Neural cell (in vitro differentiated cells): Measurements from ENCODE around the gene TRIM2.

ENCODE experiments used
- CTCF ChIP-seq: fragments of 450-650 bp; IDR thresholded peaks from 2 replicates; pipeline ENCODE4 v1.5.1; 2014; ENCODE audit warnings: antibody characterized with exemption, mild to moderate bottlenecking, moderate library complexity; ENCODE audit not compliant: poor library complexity, severe bottlenecking
- EZH2 ChIP-seq: fragments of 200-600, 300-800 bp; shearing (Covaris generic), sonication (generic); IDR thresholded peaks from 2 replicates; pipeline ENCODE4 v1.6.1; 2014; ENCODE audit warnings: antibody characterized with exemption, low read length, borderline replicate concordance, mild to moderate bottlenecking; ENCODE audit not compliant: insufficient read depth, poor library complexity, severe bottlenecking
- RAD21 ChIP-seq: fragments of 450-650 bp; conservative IDR thresholded peaks from 2 replicates; pipeline ENCODE4 v1.6.1; 2014; ENCODE audit warnings: antibody characterized with exemption, mild to moderate bottlenecking, moderate library complexity
- REST ChIP-seq: IDR thresholded peaks from 2 replicates; pipeline ENCODE4 v1.6.1; 2012; ENCODE audit warnings: borderline replicate concordance

DNA sequence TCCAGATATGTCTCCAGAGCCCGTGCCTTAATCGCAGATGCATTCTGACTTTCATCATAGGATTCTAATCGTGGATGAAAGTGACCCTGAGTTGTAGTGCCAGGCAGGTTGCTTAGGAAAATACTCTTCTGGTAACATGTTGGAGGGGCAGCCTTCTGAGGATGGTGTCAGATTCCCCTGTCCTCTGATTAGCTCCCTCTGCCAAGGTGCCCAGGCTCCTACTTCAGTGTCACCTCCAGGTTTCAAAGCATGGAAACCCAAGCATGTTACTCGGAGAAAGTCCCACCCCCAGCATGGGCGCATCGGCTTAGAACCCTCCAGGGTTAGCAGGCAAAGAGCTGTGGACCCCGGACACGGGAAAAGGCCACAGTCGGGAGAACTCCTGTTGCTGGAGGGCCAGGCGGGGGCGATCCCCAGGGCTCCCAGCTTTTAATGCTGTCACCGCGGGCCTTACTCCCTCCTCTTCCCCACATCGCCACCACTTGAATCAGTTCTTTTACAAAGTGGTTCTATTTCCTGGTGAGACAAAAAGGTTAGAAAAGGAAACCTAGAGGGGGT, 44.5 kb downstream of the TRIM2 start:
- no peak for TF ChIP-seq RAD21
- TF ChIP-seq CTCF, result peak; percentile 17
- no peak for TF ChIP-seq EZH2
- TF ChIP-seq REST, result no peak
